Measurements from ENCODE around the gene UBE2L6. TPM values are rescaled to one million over a fixed set of nuclear protein-coding genes. Genes with fewer than 3 reads are reported as not detected.

The UBE2L6 gene
- total and polyA plus RNA-seq, 2 experiments from 2014 or later = 41.5 to 75.9 TPM

DNA sequence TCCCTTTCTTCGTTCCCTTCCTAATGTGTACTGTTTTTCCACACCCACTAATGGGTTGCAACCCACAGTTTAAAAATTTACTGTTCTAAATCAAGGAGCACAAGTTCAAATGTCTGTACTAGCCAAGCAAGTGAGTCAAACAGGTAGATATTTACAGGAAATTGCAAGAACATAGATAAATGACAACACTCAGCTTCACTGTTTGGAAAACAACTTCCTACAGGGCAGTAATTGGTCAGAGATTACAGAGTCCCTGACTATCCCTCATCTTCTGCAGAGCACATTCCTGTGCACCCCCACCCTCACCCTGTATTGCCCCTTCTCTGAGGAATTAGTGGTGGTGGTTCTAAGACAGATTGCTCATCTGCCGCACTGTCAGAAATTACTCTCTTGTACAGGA, 31.9 kb upstream of the UBE2L6 start:
- Histone ChIP-seq H3K27ac (peak overlapping the region; percentile 80), H3K36me3 (ENCODE audit: low read depth) (no peaks in the 10 kb centered on the region), H3F3A (ENCODE audit: insufficient read depth) (peaks cover 12% of the 10 kb centered on the region; the same call in 1 of the 2 replicates), H3K27me3 (replicated peaks; ENCODE audit: insufficient read depth) (no peaks in the 10 kb centered on the region), H3K4me2 (ENCODE audit: unreplicated experiment) (peak overlapping the region; percentile 83), H3K9ac (peak overlapping the region; percentile 87), H3K4me3 (peak overlapping the region; percentile 77), H3K79me2 (ENCODE audit: insufficient read depth) (no peaks in the 10 kb centered on the region), H4K20me1 (ENCODE audit: insufficient read depth) (no peaks in the 10 kb centered on the region), H3K4me1 (ENCODE audit: insufficient read depth) (peaks cover 11% of the 10 kb centered on the region), H3K9me2 (ENCODE audit: insufficient read depth) (no peaks in the 10 kb centered on the region), H2AFZ (peak overlapping the region; percentile 91), H3K9me3 (ENCODE audit: low read depth) (no peaks in the 10 kb centered on the region)
- 54 to 59% methylated on average over 2 of the region's 2 CpGs for WGBS, 2 experiments (ENCODE audit: low coverage in 1 of 2, low lambda C conversion rate in 2 of 2, missing lambda C conversion rate in 2 of 2)
- TF ChIP-seq EZH2phosphoT487 (IDR thresholded peaks at IDR 0.05; ENCODE audit: insufficient read depth, low read depth) (no peak), EZH2 (IDR thresholded peaks at IDR 0.05; ENCODE audit: insufficient read depth, poor library complexity, severe bottlenecking) (no peak)
- no peak for DNase-seq
- in situ Hi-C loops (cut with MboI) = no loop called here

DNA sequence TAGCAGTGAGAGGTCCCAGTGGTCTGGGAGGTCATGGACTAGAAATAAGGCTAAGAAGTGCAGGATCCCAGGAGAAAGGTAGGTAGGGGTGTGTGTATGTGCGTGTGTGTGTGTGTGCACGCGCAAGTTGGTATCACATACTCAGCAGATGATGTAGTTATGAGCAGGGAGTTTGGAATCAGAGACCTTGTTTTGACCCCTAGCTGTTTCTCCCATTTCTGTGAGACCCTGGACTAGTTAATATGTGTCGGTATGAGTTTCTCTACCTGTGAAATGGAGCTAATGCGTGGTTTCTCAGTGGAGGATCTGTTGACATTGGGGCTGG, 31.3 kb upstream of the UBE2L6 start:
- H4K20me1 ChIP-seq (ENCODE audit: insufficient read depth) = no peaks in the 10 kb centered on the region
- peak overlapping the region; percentile 80 for H3K27ac ChIP-seq
- H3F3A ChIP-seq (ENCODE audit: insufficient read depth) = peaks cover 12% of the 10 kb centered on the region; the same call in 1 of the 2 replicates
- peak overlapping the region; percentile 77 for H3K4me3 ChIP-seq
- H3K9me3 ChIP-seq (ENCODE audit: low read depth) = no peaks in the 10 kb centered on the region
- no peaks in the 10 kb centered on the region for H3K79me2 ChIP-seq (ENCODE audit: insufficient read depth)
- H3K4me1 ChIP-seq (ENCODE audit: insufficient read depth) = peaks cover 11% of the 10 kb centered on the region
- in situ Hi-C loops (cut with MboI) = no loop called here
- peak overlapping the region; percentile 87 for H3K9ac ChIP-seq
- WGBS, 2 experiments (ENCODE audit: low coverage in 1 of 2, low lambda C conversion rate in 2 of 2, missing lambda C conversion rate in 2 of 2) = 5 to 6% methylated on average over 5 of the region's 5 CpGs
- peak overlapping the region; percentile 91 for H2AFZ ChIP-seq
- peak; percentile 66 for DNase-seq
- no peaks in the 10 kb centered on the region for H3K9me2 ChIP-seq (ENCODE audit: insufficient read depth)
- H3K36me3 ChIP-seq (ENCODE audit: low read depth) = no peaks in the 10 kb centered on the region
- H3K27me3 ChIP-seq (replicated peaks; ENCODE audit: insufficient read depth) = no peaks in the 10 kb centered on the region
- TF ChIP-seq EZH2phosphoT487 (IDR thresholded peaks at IDR 0.05; ENCODE audit: insufficient read depth, low read depth) (no peak), EZH2 (IDR thresholded peaks at IDR 0.05; ENCODE audit: insufficient read depth, poor library complexity, severe bottlenecking) (no peak)
- peak overlapping the region; percentile 83 for H3K4me2 ChIP-seq (ENCODE audit: unreplicated experiment)

DNA sequence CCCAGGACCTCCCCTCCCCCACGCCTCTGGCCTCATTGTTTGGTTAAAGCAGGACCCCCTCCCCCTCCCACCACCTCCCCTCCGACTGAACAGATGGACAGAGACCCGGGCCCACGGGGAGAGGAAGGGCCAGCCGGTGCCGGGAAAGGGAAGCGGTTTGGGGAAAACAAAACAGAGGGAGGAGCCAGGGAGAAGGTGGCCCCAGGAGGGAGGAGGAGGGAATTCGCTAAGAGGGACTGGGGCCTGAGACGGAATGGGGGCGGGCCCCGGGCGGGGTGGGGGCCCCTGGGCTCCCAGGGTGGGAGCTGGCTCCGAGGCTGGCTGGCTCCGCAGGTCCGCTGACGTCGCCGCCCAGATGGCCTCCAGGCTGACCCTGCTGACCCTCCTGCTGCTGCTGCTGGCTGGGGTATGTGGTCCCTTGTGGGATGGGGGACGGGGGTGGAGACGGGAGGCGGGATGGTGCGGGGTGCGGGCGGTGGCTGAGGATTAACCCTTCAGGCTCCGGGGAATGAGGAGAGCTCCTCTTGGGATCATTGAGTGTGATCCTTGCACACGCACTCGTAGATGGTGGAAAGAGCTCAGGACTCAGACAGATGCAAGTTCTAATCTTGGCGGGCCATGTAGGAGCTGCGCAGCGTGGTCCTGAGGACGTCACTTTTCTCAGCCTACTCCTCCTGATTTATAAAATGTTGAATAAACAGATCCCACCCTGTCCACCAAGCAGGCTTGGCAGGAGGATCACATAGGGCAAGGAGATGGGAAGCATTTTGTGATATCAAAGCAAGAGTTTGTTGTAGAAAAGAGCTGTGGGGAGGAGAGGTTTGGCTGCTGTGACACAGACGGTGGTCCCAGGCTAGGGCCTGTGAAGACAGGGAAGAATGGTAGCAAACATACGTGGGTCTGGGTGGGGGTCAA, 30.7 kb upstream of the UBE2L6 start:
- H3K9me2 ChIP-seq (ENCODE audit: insufficient read depth) = no peaks in the 10 kb centered on the region
- no peaks in the 10 kb centered on the region for H4K20me1 ChIP-seq (ENCODE audit: insufficient read depth)
- in situ Hi-C loops (cut with MboI) = no loop called here
- peak overlapping the region; percentile 83 for H3K4me2 ChIP-seq (ENCODE audit: unreplicated experiment)
- H3K36me3 ChIP-seq (ENCODE audit: low read depth) = no peaks in the 10 kb centered on the region
- H3K9me3 ChIP-seq (ENCODE audit: low read depth) = no peaks in the 10 kb centered on the region
- H3K4me3 ChIP-seq = peak overlapping the region; percentile 77
- peak overlapping the region; percentile 87 for H3K9ac ChIP-seq
- WGBS, 2 experiments (ENCODE audit: low coverage in 1 of 2, low lambda C conversion rate in 2 of 2, missing lambda C conversion rate in 2 of 2) = 2 to 4% methylated on average over 27 to 33 of the region's 33 CpGs
- peaks cover 12% of the 10 kb centered on the region; the same call in 1 of the 2 replicates for H3F3A ChIP-seq (ENCODE audit: insufficient read depth)
- H3K27ac ChIP-seq = peak overlapping the region; percentile 80
- TF ChIP-seq EZH2phosphoT487 (IDR thresholded peaks at IDR 0.05; ENCODE audit: insufficient read depth, low read depth) (no peak), EZH2 (IDR thresholded peaks at IDR 0.05; ENCODE audit: insufficient read depth, poor library complexity, severe bottlenecking) (no peak)
- H3K4me1 ChIP-seq (ENCODE audit: insufficient read depth) = peaks cover 11% of the 10 kb centered on the region
- DNase-seq = peak; percentile 83
- H3K79me2 ChIP-seq (ENCODE audit: insufficient read depth) = no peaks in the 10 kb centered on the region
- H2AFZ ChIP-seq = peak overlapping the region; percentile 91
- no peaks in the 10 kb centered on the region for H3K27me3 ChIP-seq (replicated peaks; ENCODE audit: insufficient read depth)

DNA sequence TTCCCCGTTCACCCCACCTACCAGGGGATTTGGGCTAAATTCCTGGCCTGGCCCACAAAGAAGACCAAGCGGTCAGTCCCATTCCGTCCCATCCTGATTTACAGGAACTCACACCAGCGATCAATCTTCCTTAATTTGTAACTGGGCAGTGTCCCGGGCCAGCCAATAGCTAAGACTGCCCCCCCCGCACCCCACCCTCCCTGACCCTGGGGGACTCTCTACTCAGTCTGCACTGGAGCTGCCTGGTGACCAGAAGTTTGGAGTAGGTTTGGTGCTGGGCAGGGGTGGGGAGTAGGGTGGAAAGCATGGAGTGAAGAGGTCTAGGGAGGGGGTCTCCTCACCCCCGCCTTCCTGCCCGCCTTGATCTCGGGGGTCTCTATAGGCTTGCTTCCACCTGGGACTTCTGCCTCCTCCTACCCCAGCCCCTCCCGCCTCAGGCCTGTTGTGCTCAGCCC, 30.0 kb upstream of the UBE2L6 start, which contains the start of gene SERPING1:
Gene SERPING1 (plus strand): TSS at position 225 of the 455 bp plus-strand sequence. CDS start 586 bp downstream, outside the sequence.
- peak; percentile 53 for DNase-seq
- Histone ChIP-seq H3K36me3 (ENCODE audit: low read depth) (no peaks in the 10 kb centered on the region), H3K4me3 (peak within 1 kb of the TSS; percentile 77), H3K9me2 (ENCODE audit: insufficient read depth) (no peaks in the 10 kb centered on the region), H3K9ac (peak within 1 kb of the TSS; percentile 87), H3K9me3 (ENCODE audit: low read depth) (no peaks in the 10 kb centered on the region), H4K20me1 (ENCODE audit: insufficient read depth) (no peaks in the 10 kb centered on the region), H3K27ac (peak within 1 kb of the TSS; percentile 80), H3K4me2 (ENCODE audit: unreplicated experiment) (peak within 1 kb of the TSS; percentile 83), H3K79me2 (ENCODE audit: insufficient read depth) (no peaks in the 10 kb centered on the region), H3K27me3 (replicated peaks; ENCODE audit: insufficient read depth) (no peaks in the 10 kb centered on the region), H3F3A (ENCODE audit: insufficient read depth) (peaks cover 12% of the 10 kb centered on the region; the same call in 1 of the 2 replicates), H2AFZ (peak within 1 kb of the TSS; percentile 91), H3K4me1 (ENCODE audit: insufficient read depth) (peaks cover 11% of the 10 kb centered on the region)
- WGBS, 2 experiments (ENCODE audit: low coverage in 1 of 2, low lambda C conversion rate in 2 of 2, missing lambda C conversion rate in 2 of 2) = 6 to 9% methylated on average over 7 to 10 of the region's 10 CpGs
- in situ Hi-C loops (cut with MboI) = no loop called here
- no peak for TF ChIP-seq EZH2phosphoT487 (IDR thresholded peaks at IDR 0.05; ENCODE audit: insufficient read depth, low read depth)
- no peak for TF ChIP-seq EZH2 (IDR thresholded peaks at IDR 0.05; ENCODE audit: insufficient read depth, poor library complexity, severe bottlenecking)

All from GM23248 (cell line).